Limb (tissue), 2 donors: Measurements from ENCODE around the gene ADGRV1.

ENCODE experiments used
- DNase-seq, 2 donors: peaks; one replicate each; pipeline ENCODE4 v3.0.0-alpha.2; 2016; ENCODE audit errors: extremely low spot score in 2 of 2

ADGRV1 gene

GRCh38 chr5:91189480-91190313 lies 631.1 kb downstream of the ADGRV1 start:
- peak; percentile 35 to 55 for DNase-seq

GRCh38 chr5:91190314-91190690 lies 631.7 kb downstream of the ADGRV1 start:
- no peak for DNase-seq

GRCh38 chr5:91194824-91195381 lies 636.3 kb downstream of the ADGRV1 start:
- no peak for DNase-seq

- no peak for DNase-seq
Observed at GRCh38 chr5:91200692-91201091, 642.1 kb downstream of the ADGRV1 start.

GRCh38 chr5:91206103-91206502 lies 647.5 kb downstream of the ADGRV1 start:
- DNase-seq, result no peak

- DNase-seq, result no peak
Observed at GRCh38 chr5:91206734-91207133, 648.1 kb downstream of the ADGRV1 start.

- no peak for DNase-seq
Observed at GRCh38 chr5:91207248-91207647, 648.7 kb downstream of the ADGRV1 start.

GRCh38 chr5:91211997-91212713 lies 653.6 kb downstream of the ADGRV1 start:
- DNase-seq, result no peak

GRCh38 chr5:91212714-91213092 lies 654.1 kb downstream of the ADGRV1 start:
- DNase-seq, result peak; percentile 62 to 75
